GM19351 (cell line): ENCODE measurements around the gene VAV3.
A peak's percentile ranks its signal among the peaks of the same experiment; 100 is the strongest.
"Not testable (repeated sequence)": the region's sequence is repeated elsewhere in the genome, so short reads cannot be mapped to it uniquely, and the experiment has no call there.

Experiments
- ATAC-seq: cut with Tn5 transposase; IDR thresholded peaks from one replicate; pipeline ENCODE4 v1.9.1; 2021; ENCODE audit warnings: mild to moderate bottlenecking, moderate library complexity; ENCODE audit not compliant: unreplicated experiment

Gene VAV3

GRCh38 chr1:107661158-107661557 lies 303.8 kb downstream of the VAV3 start:
- no peak for ATAC-seq

GRCh38 chr1:107659961-107660360 lies 305.0 kb downstream of the VAV3 start:
- ATAC-seq = no peak

DNA sequence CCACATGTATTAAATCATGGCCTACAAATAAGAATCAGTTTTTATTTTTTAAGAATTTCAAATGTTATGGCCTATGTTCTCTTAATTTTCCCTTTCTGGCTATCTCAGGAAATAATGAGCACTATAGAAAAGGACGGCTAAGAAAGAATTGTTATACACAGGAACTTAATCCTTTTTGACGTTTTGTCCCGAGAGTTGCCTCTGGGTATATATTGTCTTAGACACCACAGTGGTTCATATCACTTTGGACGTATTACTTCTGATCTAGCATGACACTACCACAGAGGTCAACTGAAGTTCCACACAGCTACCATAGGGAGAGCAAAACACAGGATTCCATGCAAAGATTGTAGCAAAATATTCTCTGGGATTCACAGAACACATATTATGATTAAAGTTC lies 307.6 kb downstream of the VAV3 start:
- ATAC-seq = no peak

DNA sequence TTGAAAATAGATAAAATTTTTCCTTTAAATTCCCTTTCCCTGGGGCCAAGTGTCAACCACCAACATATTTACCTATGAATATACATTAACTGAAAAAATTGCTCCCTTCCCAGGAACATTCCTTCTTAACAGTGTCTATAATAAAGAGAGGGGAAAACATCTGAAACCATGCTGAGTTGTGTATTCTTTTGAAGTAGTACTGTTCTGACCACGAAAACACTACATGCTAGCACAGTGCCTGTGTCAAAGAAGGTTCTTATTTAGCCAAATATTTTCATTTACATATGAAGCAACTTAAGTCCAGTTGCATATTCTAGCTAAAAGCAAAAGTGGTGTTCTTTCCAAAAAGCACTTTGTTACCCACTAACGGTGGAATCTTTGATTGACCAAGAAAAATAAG lies 311.2 kb downstream of the VAV3 start:
- no peak for ATAC-seq

GRCh38 chr1:107653005-107653404 lies 312.0 kb downstream of the VAV3 start:
- ATAC-seq = no peak

DNA sequence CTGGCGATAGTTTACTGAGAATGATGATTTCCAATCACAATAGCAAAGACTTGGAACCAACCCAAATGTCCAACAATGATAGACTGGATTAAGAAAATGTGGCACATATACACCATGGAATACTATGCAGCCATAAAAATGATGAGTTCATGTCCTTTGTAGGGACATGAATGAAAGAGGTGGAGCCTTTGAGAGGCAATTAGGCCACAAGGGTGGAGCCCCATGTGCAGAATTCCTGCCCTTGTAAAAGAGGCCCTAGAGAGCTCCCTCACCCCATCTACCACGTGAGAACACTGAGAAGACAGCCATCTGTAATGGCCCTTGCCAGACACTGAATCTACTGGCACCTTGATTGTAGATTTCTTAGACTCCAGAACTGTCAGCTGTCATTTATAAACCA lies 314.2 kb downstream of the VAV3 start:
- ATAC-seq = not testable (repeated sequence)

GRCh38 chr1:107649023-107649422 lies 316.0 kb downstream of the VAV3 start:
- no peak for ATAC-seq

GRCh38 chr1:107648071-107648470 lies 316.9 kb downstream of the VAV3 start:
- no peak for ATAC-seq

DNA sequence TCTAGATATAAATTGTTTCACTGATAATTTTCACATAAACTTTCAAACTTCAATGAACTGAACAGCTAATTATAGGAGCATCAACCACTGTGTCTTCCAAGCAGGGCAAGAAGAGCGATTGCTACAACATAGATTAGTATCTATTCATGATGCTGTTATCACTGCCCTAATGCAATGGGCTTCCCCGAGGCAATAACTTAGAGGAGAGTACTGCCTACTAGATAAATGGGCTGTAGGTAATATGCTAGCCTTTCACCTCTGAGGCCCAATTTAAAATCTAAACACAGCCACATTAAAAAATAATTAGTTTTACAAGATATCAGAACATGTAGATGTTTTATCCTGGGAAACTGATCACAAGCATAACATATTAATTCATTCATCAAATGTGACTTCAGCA lies 318.0 kb downstream of the VAV3 start:
- ATAC-seq = no peak

DNA sequence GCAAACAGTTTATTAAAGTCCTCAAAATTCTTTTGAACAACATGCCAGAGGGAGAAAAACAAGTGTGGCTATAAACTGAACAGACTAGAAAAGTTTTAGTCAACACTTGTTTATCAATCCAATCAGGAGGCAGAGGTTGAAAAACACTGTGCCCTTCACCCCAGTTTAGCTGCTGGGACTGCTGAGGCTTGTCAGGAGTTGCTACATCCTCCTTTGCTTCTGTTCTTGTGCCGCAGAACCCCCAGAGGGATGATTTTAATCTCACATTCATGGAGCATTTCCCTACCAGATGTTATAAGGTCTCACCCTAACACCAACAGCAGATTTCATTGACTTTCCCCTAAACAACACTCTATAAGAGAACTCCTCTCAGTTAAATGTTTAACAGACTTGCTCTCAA lies 321.2 kb downstream of the VAV3 start:
- ATAC-seq = no peak

DNA sequence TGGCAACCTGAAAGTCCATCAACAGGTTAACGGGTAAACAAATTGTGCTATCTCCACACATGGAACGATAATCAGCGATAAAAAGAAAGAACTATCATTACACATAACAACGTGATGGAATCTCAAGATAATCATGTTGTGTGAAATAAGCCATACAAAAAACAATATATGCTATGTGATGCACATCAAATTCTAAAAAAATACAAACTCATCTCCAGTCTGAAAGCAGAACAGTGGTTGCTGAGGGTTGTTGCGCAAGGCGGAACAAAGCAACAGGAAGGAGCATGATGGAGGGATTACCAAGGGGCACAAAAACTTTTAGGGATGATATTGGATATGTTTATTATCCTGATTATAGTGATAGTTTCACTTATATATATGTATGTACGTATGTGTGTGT lies 324.8 kb downstream of the VAV3 start:
- no peak for ATAC-seq

DNA sequence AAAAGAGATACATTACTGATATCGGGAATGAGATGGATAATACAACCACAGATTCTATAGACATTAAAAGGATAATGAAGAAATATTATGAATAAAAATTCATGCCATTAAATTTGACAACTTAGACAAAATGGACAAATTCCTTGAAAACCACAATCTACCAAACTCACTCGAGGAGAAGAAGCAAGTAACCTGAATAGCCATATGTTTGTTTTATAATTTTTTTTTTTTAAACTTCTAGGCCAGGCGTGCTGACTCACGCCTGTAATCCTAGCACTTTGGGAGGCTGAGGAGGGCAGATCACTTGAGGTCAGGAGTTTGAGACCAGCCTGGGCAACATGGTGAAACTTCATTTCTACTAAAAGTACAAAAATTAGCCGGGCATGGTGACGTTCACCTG lies 327.9 kb downstream of the VAV3 start:
- ATAC-seq = no peak

- ATAC-seq = no peak
Measured at GRCh38 chr1:107633596-107633995, 331.4 kb downstream of the VAV3 start.

DNA sequence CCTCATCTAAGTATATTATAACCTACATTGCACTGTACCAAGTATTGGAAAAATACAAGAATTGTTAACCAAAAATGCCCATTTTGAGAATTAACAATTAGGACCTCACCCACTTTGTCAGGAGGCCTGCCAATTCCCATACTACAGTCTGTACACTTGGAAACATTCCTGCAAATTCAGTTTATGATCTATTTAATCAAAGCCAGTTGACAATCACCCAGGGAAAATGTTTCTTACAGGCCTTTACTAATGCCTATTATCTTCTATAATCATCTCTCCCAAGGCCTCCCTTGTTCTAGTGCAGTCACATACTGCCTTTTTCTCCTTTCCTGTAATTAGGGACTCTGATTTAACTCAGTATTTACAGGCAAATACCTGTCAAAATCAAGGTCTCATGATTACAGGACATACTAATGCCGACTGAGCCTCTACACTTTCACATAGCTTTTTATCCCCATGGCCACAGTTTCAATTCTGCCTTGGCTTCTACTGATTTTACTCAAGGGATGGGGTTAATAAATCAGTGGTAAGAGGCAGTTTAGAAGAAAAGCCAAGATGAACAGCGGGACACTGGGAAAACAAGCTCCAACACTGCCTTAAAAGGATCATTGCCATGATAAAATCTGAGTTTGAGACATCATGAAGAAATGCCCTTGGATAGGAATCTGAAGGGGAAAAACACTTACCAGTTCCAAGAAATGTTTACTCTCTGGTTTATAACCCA lies 338.7 kb downstream of the VAV3 start:
- no peak for ATAC-seq

DNA sequence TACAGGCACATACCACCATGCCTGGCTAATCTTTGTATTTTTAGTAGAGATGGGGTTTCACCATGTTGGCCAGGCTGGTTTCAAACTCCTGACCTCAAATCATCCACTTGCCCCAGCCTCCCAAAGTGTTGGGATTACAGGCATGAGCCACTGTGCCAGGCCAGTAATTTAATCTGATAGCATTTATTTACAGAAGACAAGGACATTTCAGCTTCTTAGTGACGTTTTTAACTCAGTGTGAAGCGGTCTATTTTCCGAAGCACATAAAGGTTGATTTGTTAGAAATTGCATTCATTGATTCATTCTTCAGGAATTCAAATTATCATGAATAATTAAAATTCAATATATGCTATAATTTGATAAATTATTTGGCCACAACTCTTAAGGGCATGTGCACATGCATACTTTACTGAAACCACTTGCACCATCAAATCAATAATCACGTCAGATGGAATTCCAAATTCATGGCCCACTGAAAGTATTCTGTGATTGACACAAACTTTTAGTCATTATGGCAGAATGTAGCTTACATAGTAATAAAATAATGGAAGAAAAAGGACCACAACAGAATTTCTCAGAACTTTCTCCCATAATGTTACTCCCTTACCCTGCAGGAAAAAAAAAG lies 339.5 kb downstream of the VAV3 start:
- ATAC-seq = no peak

DNA sequence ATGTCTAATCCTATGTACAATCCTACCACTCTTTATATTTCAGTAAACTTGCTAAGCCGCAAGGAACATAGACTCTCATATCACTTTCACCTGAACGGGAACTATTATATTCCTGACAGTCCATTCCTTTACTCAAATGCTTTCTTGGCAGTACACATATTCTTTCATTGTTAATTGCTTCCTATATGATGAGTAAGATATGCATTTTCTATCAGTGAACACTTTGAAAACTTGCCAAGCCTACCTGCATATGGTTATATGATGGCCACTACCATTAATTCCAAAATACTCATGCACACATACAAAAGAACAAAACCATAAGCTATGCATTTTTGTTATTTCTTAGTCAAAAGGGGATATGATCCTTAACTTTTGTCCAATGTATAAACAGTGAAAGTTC lies 341.5 kb downstream of the VAV3 start:
- no peak for ATAC-seq

- no peak for ATAC-seq
Measured at GRCh38 chr1:107622966-107623365, 342.0 kb downstream of the VAV3 start.

GRCh38 chr1:107622535-107622934 lies 342.4 kb downstream of the VAV3 start:
- no peak for ATAC-seq

GRCh38 chr1:107620753-107621152 lies 344.2 kb downstream of the VAV3 start:
- peak; percentile 64 for ATAC-seq

DNA sequence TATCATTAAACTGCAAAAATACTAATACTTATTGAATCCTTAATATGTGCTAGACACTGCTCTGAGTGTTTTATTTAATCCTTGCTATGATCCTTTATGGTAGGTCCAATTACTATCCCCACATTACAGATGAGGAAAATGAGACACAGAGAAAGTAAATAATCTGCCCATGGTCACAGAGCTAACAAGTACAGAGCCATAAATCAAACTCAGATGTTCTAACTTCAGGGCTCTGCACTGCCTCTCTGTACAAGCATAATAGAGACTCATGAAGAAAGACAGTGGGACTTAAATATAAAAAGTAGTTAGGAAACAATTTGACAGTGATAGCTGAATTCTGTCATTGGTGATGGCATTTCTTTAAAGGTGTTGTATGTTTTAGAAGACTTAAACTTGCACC lies 346.4 kb downstream of the VAV3 start:
- no peak for ATAC-seq

GRCh38 chr1:107617921-107618320 lies 347.1 kb downstream of the VAV3 start:
- ATAC-seq = no peak

DNA sequence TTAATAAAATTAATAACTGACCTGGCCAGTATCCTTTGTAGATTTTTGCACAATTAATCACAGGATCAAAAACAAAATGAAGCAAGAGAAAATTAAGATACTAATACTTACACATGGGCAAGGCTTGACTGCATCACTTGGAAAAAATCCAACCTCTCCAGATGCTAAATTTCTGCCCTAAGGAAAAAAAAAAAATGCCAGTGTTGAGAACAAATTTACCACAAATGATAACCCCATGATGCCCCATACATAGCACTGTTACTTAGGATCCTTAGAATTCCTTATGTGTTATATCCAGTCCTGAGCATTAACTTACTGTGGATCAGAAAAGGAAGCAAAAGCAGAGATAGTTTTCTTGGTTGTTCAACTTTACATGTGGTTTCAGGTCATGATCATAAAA lies 347.5 kb downstream of the VAV3 start:
- no peak for ATAC-seq

DNA sequence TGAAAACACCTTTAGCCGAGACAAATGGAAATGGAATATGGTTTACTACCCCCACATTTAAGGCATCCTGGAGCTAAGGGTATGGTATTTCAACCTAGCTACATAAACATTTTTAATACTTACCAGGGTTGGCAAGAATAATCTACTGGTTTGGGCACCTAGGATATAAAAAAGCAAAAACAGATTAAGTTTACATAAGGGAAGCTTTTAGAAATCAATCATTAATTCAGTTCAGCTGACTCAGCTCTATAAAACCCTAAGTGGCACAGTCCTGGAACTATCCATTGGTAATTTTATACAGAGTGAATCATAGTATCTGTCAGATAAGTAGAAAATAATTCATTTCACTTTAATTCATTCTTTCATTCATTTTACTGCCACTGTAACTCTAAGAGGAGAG lies 355.2 kb downstream of the VAV3 start:
- ATAC-seq = no peak
